SK-N-SH treated with all-trans-retinoic acid at 6 μM for 48 hours (cell line): Measurements from ENCODE around the gene SPECC1.

ENCODE experiments used
- ATAC-seq: fragments of 200-7000 bp; cut with Tn5 transposase; 3 replicates; pipeline ENCODE4 v1.9.1; 2020; ENCODE audit warnings: mild to moderate bottlenecking, moderate library complexity
- ARNTL ChIP-seq: fragments of 450-650 bp; formaldehyde crosslinking; IDR thresholded peaks from 2 replicates; pipeline ENCODE4 v1.5.0; 2020; ENCODE audit warnings: low read depth, mild to moderate bottlenecking, moderate library complexity, borderline replicate concordance
- BACH2 ChIP-seq: fragments of 250-450 bp; sonication (Bioruptor Pico); IDR thresholded peaks from 2 replicates; pipeline ENCODE4 v1.9.0; 2021; ENCODE audit warnings: mild to moderate bottlenecking, borderline replicate concordance
- CSDC2 ChIP-seq: fragments of 250-450 bp; sonication (Bioruptor Pico); IDR thresholded peaks from 2 replicates; pipeline ENCODE4 v1.5.0; 2020; ENCODE audit warnings: mild to moderate bottlenecking, moderate library complexity
- ESRRG ChIP-seq: fragments of 250-450 bp; sonication (Bioruptor Pico); IDR thresholded peaks from 2 replicates; pipeline ENCODE4 v1.6.1; 2021; ENCODE audit warnings: mild to moderate bottlenecking
- GLIS3 ChIP-seq: fragments of 250-450 bp; sonication (Bioruptor Pico); IDR thresholded peaks from 2 replicates; pipeline ENCODE4 v1.5.0; 2020; ENCODE audit warnings: mild to moderate bottlenecking, moderate library complexity
- ISL1 ChIP-seq: fragments of 250-450 bp; sonication (Bioruptor Pico); IDR thresholded peaks from 2 replicates; pipeline ENCODE4 v2.1.2; 2022; ENCODE audit warnings: mild to moderate bottlenecking, moderate library complexity
- OSR1 ChIP-seq: fragments of 250-450 bp; sonication (Bioruptor Pico); IDR thresholded peaks from 2 replicates; pipeline ENCODE4 v1.8.0; 2022; ENCODE audit warnings: moderate library complexity, mild to moderate bottlenecking, inconsistent platforms
- PPARA ChIP-seq: fragments of 250-450 bp; sonication (Bioruptor Pico); IDR thresholded peaks from 2 replicates; pipeline ENCODE4 v1.5.0; 2020; ENCODE audit warnings: mild to moderate bottlenecking, borderline replicate concordance
- SNAI2 ChIP-seq: fragments of 250-450 bp; sonication (Bioruptor Pico); IDR thresholded peaks from 2 replicates; pipeline ENCODE4 v1.5.0; 2020; ENCODE audit warnings: mild to moderate bottlenecking, moderate library complexity
- TCF4 ChIP-seq: fragments of 250-450 bp; sonication (Bioruptor Pico); IDR thresholded peaks from 2 replicates; pipeline ENCODE4 v1.8.0; 2021; ENCODE audit warnings: mild to moderate bottlenecking, moderate library complexity, borderline replicate concordance
- TOX ChIP-seq: fragments of 250-450 bp; sonication (Bioruptor Pico); IDR thresholded peaks from 2 replicates; pipeline ENCODE4 v1.8.0; 2021; ENCODE audit warnings: mild to moderate bottlenecking, moderate library complexity, borderline replicate concordance
- ZC3H10 ChIP-seq: fragments of 250-450 bp; sonication (Bioruptor Pico); IDR thresholded peaks from 2 replicates; pipeline ENCODE4 v1.5.1; 2021; ENCODE audit warnings: mild to moderate bottlenecking, moderate library complexity
- ZFP3 ChIP-seq: fragments of 250-450 bp; sonication (Bioruptor Pico); IDR thresholded peaks from 2 replicates; pipeline ENCODE4 v1.5.0; 2020; ENCODE audit warnings: mild to moderate bottlenecking, moderate library complexity
- ZFP30 ChIP-seq: fragments of 450-650 bp; formaldehyde crosslinking; IDR thresholded peaks from 2 replicates; pipeline ENCODE4 v1.5.0; 2022; ENCODE audit warnings: mild to moderate bottlenecking, moderate library complexity
- ZNF565 ChIP-seq: fragments of 450-650 bp; formaldehyde crosslinking; conservative IDR thresholded peaks from 2 replicates; pipeline ENCODE4 v1.5.0; 2020; ENCODE audit warnings: low read depth, mild to moderate bottlenecking, moderate library complexity
- ZNF70 ChIP-seq: fragments of 450-650 bp; formaldehyde crosslinking; IDR thresholded peaks from 2 replicates; pipeline ENCODE4 v1.5.0; 2020; ENCODE audit warnings: mild to moderate bottlenecking, moderate library complexity
- ZNF8 ChIP-seq: fragments of 450-650 bp; formaldehyde crosslinking; IDR thresholded peaks from 2 replicates; pipeline ENCODE4 v1.5.0; 2020; ENCODE audit warnings: mild to moderate bottlenecking, moderate library complexity
- TF ChIP-seq, protein P1 (sequence below): fragments of 250-450 bp; sonication (Bioruptor Pico); IDR thresholded peaks from 2 replicates; pipeline ENCODE4 v1.8.0; 2020; ENCODE audit warnings: mild to moderate bottlenecking, moderate library complexity, borderline replicate concordance
- TF ChIP-seq, protein P2 (sequence below): fragments of 250-450 bp; sonication (Bioruptor Pico); IDR thresholded peaks from 2 replicates; pipeline ENCODE4 v1.5.1; 2021; ENCODE audit warnings: mild to moderate bottlenecking, moderate library complexity
- TF ChIP-seq, protein P3 (sequence below): fragments of 250-450 bp; sonication (Bioruptor Pico); IDR thresholded peaks from 2 replicates; pipeline ENCODE4 v1.5.0; 2020; ENCODE audit warnings: mild to moderate bottlenecking, moderate library complexity
- TF ChIP-seq, protein P4 (sequence below): fragments of 250-450 bp; sonication (Bioruptor Pico); IDR thresholded peaks from 2 replicates; pipeline ENCODE4 v1.5.1; 2020; ENCODE audit warnings: low read depth, mild to moderate bottlenecking, moderate library complexity
- TF ChIP-seq, protein P5 (sequence below): fragments of 250-450 bp; sonication (Bioruptor Pico); IDR thresholded peaks from 2 replicates; pipeline ENCODE4 v1.8.0; 2021; ENCODE audit warnings: low read depth, mild to moderate bottlenecking, moderate library complexity, borderline replicate concordance

The SPECC1 gene

DNA sequence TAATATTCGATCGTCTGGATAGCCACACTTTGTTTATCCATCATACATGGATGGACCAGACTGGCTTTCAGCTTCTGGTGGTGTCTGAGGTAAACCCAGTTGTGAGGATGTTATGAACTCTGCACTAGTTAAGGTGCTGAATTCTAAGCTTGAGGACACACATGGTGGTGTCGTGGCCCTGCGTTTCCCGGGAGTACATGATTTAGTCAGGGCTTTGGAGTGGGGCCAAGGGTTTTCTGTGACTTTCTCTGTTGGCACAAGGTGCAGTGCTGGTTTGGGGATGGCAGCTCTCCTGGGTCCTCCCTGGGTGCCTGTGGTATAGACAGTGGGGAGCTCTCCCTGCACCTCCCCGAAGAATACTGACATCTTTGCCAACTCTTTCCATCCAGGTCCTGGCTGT is 116.6 kb downstream of the SPECC1 start:
- no peak for TF ChIP-seq ZNF565
- TF ChIP-seq, protein P1, sequence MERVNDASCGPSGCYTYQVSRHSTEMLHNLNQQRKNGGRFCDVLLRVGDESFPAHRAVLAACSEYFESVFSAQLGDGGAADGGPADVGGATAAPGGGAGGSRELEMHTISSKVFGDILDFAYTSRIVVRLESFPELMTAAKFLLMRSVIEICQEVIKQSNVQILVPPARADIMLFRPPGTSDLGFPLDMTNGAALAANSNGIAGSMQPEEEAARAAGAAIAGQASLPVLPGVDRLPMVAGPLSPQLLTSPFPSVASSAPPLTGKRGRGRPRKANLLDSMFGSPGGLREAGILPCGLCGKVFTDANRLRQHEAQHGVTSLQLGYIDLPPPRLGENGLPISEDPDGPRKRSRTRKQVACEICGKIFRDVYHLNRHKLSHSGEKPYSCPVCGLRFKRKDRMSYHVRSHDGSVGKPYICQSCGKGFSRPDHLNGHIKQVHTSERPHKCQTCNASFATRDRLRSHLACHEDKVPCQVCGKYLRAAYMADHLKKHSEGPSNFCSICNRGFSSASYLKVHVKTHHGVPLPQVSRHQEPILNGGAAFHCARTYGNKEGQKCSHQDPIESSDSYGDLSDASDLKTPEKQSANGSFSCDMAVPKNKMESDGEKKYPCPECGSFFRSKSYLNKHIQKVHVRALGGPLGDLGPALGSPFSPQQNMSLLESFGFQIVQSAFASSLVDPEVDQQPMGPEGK (CRISPR knock-in tag): no peak
- no peak for TF ChIP-seq TOX
- no peak for TF ChIP-seq ARNTL
- no peak for TF ChIP-seq ZC3H10 (CRISPR knock-in tag)
- no peak for TF ChIP-seq PPARA (CRISPR knock-in tag)
- TF ChIP-seq, protein P2, sequence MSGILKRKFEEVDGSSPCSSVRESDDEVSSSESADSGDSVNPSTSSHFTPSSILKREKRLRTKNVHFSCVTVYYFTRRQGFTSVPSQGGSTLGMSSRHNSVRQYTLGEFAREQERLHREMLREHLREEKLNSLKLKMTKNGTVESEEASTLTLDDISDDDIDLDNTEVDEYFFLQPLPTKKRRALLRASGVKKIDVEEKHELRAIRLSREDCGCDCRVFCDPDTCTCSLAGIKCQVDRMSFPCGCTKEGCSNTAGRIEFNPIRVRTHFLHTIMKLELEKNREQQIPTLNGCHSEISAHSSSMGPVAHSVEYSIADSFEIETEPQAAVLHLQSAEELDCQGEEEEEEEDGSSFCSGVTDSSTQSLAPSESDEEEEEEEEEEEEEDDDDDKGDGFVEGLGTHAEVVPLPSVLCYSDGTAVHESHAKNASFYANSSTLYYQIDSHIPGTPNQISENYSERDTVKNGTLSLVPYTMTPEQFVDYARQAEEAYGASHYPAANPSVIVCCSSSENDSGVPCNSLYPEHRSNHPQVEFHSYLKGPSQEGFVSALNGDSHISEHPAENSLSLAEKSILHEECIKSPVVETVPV (CRISPR knock-in tag): no peak
- TF ChIP-seq ESRRG (CRISPR knock-in tag): no peak
- TF ChIP-seq ZFP30 (CRISPR knock-in tag): no peak
- no peak for TF ChIP-seq TCF4 (CRISPR knock-in tag)
- TF ChIP-seq, protein P3, sequence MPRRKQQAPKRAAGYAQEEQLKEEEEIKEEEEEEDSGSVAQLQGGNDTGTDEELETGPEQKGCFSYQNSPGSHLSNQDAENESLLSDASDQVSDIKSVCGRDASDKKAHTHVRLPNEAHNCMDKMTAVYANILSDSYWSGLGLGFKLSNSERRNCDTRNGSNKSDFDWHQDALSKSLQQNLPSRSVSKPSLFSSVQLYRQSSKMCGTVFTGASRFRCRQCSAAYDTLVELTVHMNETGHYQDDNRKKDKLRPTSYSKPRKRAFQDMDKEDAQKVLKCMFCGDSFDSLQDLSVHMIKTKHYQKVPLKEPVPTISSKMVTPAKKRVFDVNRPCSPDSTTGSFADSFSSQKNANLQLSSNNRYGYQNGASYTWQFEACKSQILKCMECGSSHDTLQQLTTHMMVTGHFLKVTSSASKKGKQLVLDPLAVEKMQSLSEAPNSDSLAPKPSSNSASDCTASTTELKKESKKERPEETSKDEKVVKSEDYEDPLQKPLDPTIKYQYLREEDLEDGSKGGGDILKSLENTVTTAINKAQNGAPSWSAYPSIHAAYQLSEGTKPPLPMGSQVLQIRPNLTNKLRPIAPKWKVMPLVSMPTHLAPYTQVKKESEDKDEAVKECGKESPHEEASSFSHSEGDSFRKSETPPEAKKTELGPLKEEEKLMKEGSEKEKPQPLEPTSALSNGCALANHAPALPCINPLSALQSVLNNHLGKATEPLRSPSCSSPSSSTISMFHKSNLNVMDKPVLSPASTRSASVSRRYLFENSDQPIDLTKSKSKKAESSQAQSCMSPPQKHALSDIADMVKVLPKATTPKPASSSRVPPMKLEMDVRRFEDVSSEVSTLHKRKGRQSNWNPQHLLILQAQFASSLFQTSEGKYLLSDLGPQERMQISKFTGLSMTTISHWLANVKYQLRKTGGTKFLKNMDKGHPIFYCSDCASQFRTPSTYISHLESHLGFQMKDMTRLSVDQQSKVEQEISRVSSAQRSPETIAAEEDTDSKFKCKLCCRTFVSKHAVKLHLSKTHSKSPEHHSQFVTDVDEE (CRISPR knock-in tag): no peak
- TF ChIP-seq ZNF70: no peak
- TF ChIP-seq, protein P4, sequence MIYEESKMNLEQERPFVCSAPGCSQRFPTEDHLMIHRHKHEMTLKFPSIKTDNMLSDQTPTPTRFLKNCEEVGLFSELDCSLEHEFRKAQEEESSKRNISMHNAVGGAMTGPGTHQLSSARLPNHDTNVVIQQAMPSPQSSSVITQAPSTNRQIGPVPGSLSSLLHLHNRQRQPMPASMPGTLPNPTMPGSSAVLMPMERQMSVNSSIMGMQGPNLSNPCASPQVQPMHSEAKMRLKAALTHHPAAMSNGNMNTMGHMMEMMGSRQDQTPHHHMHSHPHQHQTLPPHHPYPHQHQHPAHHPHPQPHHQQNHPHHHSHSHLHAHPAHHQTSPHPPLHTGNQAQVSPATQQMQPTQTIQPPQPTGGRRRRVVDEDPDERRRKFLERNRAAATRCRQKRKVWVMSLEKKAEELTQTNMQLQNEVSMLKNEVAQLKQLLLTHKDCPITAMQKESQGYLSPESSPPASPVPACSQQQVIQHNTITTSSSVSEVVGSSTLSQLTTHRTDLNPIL (CRISPR knock-in tag): no peak
- TF ChIP-seq BACH2 (CRISPR knock-in tag): no peak
- no peak for TF ChIP-seq CSDC2 (CRISPR knock-in tag)
- no peak for TF ChIP-seq SNAI2 (CRISPR knock-in tag)
- no peak for TF ChIP-seq GLIS3 (CRISPR knock-in tag)
- no peak for TF ChIP-seq ZFP3
- TF ChIP-seq, protein P5, sequence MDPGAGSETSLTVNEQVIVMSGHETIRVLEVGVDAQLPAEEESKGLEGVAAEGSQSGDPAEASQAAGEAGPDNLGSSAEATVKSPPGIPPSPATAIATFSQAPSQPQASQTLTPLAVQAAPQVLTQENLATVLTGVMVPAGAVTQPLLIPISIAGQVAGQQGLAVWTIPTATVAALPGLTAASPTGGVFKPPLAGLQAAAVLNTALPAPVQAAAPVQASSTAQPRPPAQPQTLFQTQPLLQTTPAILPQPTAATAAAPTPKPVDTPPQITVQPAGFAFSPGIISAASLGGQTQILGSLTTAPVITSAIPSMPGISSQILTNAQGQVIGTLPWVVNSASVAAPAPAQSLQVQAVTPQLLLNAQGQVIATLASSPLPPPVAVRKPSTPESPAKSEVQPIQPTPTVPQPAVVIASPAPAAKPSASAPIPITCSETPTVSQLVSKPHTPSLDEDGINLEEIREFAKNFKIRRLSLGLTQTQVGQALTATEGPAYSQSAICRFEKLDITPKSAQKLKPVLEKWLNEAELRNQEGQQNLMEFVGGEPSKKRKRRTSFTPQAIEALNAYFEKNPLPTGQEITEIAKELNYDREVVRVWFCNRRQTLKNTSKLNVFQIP (CRISPR knock-in tag): no peak
- TF ChIP-seq ISL1 (CRISPR knock-in tag): no peak
- no peak for ATAC-seq

DNA sequence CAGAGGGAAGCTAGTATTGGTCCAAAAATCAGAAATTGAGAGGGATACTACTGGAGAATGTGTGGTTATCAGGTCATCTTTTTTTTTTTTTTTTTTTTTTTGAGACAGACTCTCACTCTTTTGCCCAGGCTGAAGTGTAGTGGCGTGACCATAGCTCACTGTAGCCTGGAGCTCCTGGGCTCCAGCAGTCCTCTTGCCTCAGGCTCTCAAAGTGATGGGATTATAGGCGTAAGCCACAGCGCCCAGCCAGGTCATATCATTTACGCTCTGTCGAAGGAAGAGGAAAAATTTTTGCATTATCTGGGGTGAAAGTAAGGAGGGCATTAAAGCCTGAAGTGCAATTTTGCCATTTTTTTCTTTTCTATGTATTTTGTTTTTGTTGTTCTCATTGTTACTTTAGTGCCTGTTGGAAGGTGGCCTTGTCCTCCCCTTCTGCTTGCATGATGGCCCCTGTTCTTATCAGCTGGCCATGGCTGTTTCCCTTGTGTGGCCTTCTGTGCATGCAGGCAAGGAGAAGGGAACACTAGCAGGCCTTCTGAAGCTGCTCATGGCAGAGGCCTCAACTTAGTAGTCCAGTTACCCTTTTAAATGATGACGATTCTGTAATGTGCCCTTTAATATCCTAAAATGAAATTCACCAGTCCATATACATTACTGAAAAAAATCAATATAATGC is 118.3 kb downstream of the SPECC1 start:
- no peak for TF ChIP-seq ZC3H10 (CRISPR knock-in tag)
- TF ChIP-seq, protein P3 (CRISPR knock-in tag): no peak
- no peak for TF ChIP-seq ZFP30 (CRISPR knock-in tag)
- no peak for TF ChIP-seq ZNF8 (CRISPR knock-in tag)
- no peak for TF ChIP-seq TOX
- TF ChIP-seq ZNF70: no peak
- no peak for TF ChIP-seq TCF4 (CRISPR knock-in tag)
- TF ChIP-seq, protein P5 (CRISPR knock-in tag): no peak
- TF ChIP-seq, protein P1 (CRISPR knock-in tag): no peak
- TF ChIP-seq SNAI2 (CRISPR knock-in tag): no peak
- no peak for TF ChIP-seq ISL1 (CRISPR knock-in tag)
- no peak for TF ChIP-seq ZFP3
- TF ChIP-seq OSR1 (CRISPR knock-in tag): no peak
- no peak for ATAC-seq
